Measurements from ENCODE around the gene LIPG.
A peak's percentile ranks its signal among the peaks of the same experiment; 100 is the strongest.

The LIPG gene

DNA sequence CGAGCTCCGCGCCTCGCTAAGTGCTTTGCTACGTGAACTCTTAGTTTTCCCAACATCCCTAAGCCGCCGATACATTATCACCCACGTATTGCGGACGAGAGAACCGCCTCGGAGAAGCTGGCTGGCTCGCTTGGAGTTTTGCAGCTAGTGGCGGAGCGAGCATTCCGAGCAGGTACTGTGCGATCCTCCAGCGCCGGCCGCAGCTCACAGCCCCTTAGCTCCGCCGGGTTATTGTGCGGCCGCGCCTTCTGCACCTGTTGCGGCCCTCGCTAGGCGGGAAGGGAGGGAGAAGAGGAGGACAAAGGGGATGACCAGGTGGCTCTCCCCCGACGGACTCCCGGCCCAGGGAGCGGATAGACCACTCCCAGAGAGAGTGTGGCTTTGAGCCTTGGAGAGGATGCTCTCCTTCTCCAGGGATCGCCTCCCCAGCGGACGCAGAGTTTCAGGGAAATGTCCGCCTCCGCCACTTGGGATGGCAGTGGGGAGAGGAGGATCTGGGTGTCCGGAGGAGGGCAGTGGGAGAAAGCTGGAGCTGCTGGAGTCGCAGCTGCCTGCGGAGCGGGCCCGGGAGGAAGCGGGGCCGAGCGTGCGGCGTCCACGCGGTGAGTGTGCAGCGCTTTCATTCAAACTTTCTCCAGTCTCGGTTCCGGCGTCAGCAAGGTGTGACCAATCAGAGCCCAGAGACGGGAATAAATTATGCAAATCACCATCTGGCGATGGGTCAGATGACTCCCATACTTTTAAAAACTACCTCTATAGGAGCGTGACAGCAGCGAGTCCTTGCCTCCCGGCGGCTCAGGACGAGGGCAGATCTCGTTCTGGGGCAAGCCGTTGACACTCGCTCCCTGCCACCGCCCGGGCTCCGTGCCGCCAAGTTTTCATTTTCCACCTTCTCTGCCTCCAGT is at the start of gene LIPG (continued):
- no peak for TF ChIP-seq ZNF266 (tag by site-specific recombination; IDR thresholded peaks at IDR 0.05; ENCODE audit: low read depth)
- peak; percentile 46; the same call in 1 of the 2 replicates for TF ChIP-seq ZNF561 (tag by site-specific recombination; IDR thresholded peaks at IDR 0.05; ENCODE audit: borderline replicate concordance)
- TF ChIP-seq KLF7 (tag by site-specific recombination; IDR thresholded peaks at IDR 0.05; ENCODE audit: borderline replicate concordance) = no peak
- TF ChIP-seq GLI4 (tag by site-specific recombination; IDR thresholded peaks at IDR 0.05) = no peak
- no peak for TF ChIP-seq BCL11A (tag by site-specific recombination; IDR thresholded peaks at IDR 0.05; ENCODE audit: low read depth)
- no peak for TF ChIP-seq ZNF555 (tag by site-specific recombination; conservative IDR thresholded peaks at IDR 0.05)
- no peak for TF ChIP-seq ZNF544 (tag by site-specific recombination; IDR thresholded peaks at IDR 0.05)
- TF ChIP-seq ZSCAN23 (tag by site-specific recombination; IDR thresholded peaks at IDR 0.05) = no peak
- no peak for TF ChIP-seq ZNF184 (tag by site-specific recombination; IDR thresholded peaks at IDR 0.05)
- TF ChIP-seq, protein P1, sequence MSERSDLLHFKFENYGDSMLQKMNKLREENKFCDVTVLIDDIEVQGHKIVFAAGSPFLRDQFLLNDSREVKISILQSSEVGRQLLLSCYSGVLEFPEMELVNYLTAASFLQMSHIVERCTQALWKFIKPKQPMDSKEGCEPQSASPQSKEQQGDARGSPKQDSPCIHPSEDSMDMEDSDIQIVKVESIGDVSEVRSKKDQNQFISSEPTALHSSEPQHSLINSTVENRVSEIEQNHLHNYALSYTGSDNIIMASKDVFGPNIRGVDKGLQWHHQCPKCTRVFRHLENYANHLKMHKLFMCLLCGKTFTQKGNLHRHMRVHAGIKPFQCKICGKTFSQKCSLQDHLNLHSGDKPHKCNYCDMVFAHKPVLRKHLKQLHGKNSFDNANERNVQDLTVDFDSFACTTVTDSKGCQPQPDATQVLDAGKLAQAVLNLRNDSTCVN (tag by site-specific recombination; optimal IDR thresholded peaks at IDR 0.05) = peak; percentile 86
- TF ChIP-seq, protein P2, sequence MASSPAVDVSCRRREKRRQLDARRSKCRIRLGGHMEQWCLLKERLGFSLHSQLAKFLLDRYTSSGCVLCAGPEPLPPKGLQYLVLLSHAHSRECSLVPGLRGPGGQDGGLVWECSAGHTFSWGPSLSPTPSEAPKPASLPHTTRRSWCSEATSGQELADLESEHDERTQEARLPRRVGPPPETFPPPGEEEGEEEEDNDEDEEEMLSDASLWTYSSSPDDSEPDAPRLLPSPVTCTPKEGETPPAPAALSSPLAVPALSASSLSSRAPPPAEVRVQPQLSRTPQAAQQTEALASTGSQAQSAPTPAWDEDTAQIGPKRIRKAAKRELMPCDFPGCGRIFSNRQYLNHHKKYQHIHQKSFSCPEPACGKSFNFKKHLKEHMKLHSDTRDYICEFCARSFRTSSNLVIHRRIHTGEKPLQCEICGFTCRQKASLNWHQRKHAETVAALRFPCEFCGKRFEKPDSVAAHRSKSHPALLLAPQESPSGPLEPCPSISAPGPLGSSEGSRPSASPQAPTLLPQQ (tag by site-specific recombination; IDR thresholded peaks at IDR 0.05) = peak; percentile 37
- TF ChIP-seq, protein P3, sequence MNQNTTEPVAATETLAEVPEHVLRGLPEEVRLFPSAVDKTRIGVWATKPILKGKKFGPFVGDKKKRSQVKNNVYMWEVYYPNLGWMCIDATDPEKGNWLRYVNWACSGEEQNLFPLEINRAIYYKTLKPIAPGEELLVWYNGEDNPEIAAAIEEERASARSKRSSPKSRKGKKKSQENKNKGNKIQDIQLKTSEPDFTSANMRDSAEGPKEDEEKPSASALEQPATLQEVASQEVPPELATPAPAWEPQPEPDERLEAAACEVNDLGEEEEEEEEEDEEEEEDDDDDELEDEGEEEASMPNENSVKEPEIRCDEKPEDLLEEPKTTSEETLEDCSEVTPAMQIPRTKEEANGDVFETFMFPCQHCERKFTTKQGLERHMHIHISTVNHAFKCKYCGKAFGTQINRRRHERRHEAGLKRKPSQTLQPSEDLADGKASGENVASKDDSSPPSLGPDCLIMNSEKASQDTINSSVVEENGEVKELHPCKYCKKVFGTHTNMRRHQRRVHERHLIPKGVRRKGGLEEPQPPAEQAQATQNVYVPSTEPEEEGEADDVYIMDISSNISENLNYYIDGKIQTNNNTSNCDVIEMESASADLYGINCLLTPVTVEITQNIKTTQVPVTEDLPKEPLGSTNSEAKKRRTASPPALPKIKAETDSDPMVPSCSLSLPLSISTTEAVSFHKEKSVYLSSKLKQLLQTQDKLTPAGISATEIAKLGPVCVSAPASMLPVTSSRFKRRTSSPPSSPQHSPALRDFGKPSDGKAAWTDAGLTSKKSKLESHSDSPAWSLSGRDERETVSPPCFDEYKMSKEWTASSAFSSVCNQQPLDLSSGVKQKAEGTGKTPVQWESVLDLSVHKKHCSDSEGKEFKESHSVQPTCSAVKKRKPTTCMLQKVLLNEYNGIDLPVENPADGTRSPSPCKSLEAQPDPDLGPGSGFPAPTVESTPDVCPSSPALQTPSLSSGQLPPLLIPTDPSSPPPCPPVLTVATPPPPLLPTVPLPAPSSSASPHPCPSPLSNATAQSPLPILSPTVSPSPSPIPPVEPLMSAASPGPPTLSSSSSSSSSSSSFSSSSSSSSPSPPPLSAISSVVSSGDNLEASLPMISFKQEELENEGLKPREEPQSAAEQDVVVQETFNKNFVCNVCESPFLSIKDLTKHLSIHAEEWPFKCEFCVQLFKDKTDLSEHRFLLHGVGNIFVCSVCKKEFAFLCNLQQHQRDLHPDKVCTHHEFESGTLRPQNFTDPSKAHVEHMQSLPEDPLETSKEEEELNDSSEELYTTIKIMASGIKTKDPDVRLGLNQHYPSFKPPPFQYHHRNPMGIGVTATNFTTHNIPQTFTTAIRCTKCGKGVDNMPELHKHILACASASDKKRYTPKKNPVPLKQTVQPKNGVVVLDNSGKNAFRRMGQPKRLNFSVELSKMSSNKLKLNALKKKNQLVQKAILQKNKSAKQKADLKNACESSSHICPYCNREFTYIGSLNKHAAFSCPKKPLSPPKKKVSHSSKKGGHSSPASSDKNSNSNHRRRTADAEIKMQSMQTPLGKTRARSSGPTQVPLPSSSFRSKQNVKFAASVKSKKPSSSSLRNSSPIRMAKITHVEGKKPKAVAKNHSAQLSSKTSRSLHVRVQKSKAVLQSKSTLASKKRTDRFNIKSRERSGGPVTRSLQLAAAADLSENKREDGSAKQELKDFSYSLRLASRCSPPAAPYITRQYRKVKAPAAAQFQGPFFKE (tag by site-specific recombination; IDR thresholded peaks at IDR 0.05; ENCODE audit: borderline replicate concordance) = no peak
- TF ChIP-seq ZSCAN30 (tag by site-specific recombination; IDR thresholded peaks at IDR 0.05) = no peak; the same call in 1 of the 2 replicates
- no peak; the same call in 1 of the 2 replicates for TF ChIP-seq ZNF2 (tag by site-specific recombination; IDR thresholded peaks at IDR 0.05)
- TF ChIP-seq ZNF791 (tag by site-specific recombination; IDR thresholded peaks at IDR 0.05) = no peak
- TF ChIP-seq, protein P4, sequence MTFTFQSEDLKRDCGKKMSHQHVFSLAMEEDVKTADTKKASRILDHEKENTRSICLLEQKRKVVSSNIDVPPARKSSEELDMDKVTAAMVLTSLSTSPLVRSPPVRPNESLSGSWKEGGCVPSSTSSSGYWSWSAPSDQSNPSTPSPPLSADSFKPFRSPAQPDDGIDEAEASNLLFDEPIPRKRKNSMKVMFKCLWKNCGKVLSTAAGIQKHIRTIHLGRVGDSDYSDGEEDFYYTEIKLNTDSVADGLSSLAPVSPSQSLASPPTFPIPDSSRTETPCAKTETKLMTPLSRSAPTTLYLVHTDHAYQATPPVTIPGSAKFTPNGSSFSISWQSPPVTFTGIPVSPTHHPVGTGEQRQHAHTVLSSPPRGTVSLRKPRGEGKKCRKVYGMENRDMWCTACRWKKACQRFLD (tag by site-specific recombination; IDR thresholded peaks at IDR 0.05) = no peak
- TF ChIP-seq ZNF76 (tag by site-specific recombination; IDR thresholded peaks at IDR 0.05; ENCODE audit: borderline replicate concordance, low read depth) = no peak; the same call in 1 of the 2 replicates
- no peak for TF ChIP-seq ZFP41 (tag by site-specific recombination; IDR thresholded peaks at IDR 0.05; ENCODE audit: borderline replicate concordance)
- 0 out of 2 replicates have a peak, but pooled peaks have one; percentile 11 for TF ChIP-seq KLF9 (tag by site-specific recombination; IDR thresholded peaks at IDR 0.05; ENCODE audit: low read depth)
- TF ChIP-seq ZNF785 (tag by site-specific recombination; IDR thresholded peaks at IDR 0.05) = no peak
- TF ChIP-seq KLF16 (tag by site-specific recombination; IDR thresholded peaks at IDR 0.05) = no peak; the same call in 1 of the 2 replicates
- TF ChIP-seq ZBTB7A (tag by site-specific recombination; IDR thresholded peaks at IDR 0.05; ENCODE audit: low read depth) = no peak
- no peak for TF ChIP-seq ZNF221 (tag by site-specific recombination; IDR thresholded peaks at IDR 0.05; ENCODE audit: borderline replicate concordance)
- TF ChIP-seq ZNF747 (tag by site-specific recombination; IDR thresholded peaks at IDR 0.05) = no peak
- no peak for TF ChIP-seq ZBTB1 (tag by site-specific recombination; IDR thresholded peaks at IDR 0.05)
- peak; percentile 85 for TF ChIP-seq ZFP37 (tag by site-specific recombination; IDR thresholded peaks at IDR 0.05)
- TF ChIP-seq, protein P5, sequence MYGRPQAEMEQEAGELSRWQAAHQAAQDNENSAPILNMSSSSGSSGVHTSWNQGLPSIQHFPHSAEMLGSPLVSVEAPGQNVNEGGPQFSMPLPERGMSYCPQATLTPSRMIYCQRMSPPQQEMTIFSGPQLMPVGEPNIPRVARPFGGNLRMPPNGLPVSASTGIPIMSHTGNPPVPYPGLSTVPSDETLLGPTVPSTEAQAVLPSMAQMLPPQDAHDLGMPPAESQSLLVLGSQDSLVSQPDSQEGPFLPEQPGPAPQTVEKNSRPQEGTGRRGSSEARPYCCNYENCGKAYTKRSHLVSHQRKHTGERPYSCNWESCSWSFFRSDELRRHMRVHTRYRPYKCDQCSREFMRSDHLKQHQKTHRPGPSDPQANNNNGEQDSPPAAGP (tag by site-specific recombination; IDR thresholded peaks at IDR 0.05) = no peak
- TF ChIP-seq ZNF792 (tag by site-specific recombination; IDR thresholded peaks at IDR 0.05) = no peak
- no peak for TF ChIP-seq ZNF701 (tag by site-specific recombination; IDR thresholded peaks at IDR 0.05)
